SJSA1 (cell line): ENCODE results near the gene SORBS1. TPM values are rescaled to one million over a fixed set of nuclear protein-coding genes. Genes with fewer than 3 reads are reported as not detected.

Source experiments
- DNase-seq, 2 experiments: peaks; one replicate each; pipeline ENCODE4 v3.0.0-alpha.2; 2015 to 2020; ENCODE audit warnings: low spot score in 2 of 2, low read depth in 1 of 2
- H3K27ac ChIP-seq: fragments of 250-450 bp; sonication (Bioruptor Pico); 2 replicates; pipeline ENCODE4 v1.5.1; 2020; ENCODE audit warnings: mild to moderate bottlenecking, moderate library complexity
- H3K27me3 ChIP-seq: fragments of 250-450 bp; sonication (Bioruptor Pico); replicated peaks from 2 replicates; pipeline ENCODE4 v1.5.1; 2020; ENCODE audit warnings: mild to moderate bottlenecking, moderate library complexity
- H3K36me3 ChIP-seq: fragments of 250-450 bp; sonication (Bioruptor Pico); 2 replicates; pipeline ENCODE4 v1.5.1; 2020; ENCODE audit warnings: mild to moderate bottlenecking
- H3K4me1 ChIP-seq: fragments of 250-450 bp; sonication (Bioruptor Pico); replicated peaks from 2 replicates; pipeline ENCODE4 v1.6.1; 2021; ENCODE audit warnings: mild to moderate bottlenecking
- H3K4me3 ChIP-seq: fragments of 250-450 bp; sonication (Bioruptor Pico); 2 replicates; pipeline ENCODE4 v1.5.1; 2020; ENCODE audit warnings: mild to moderate bottlenecking
- H3K9me3 ChIP-seq: fragments of 250-450 bp; sonication (Bioruptor Pico); replicated peaks from 2 replicates; pipeline ENCODE4 v1.5.1; 2020; ENCODE audit warnings: mild to moderate bottlenecking
- total RNA-seq: library from RNA; depleted of rRNA; stranded (reverse); fragments of >200 nt; shearing (Covaris generic); gene quantifications from 2 replicates; pipeline ENCODE4 v1.2.3, GENCODE V29; 2014

SORBS1 gene
- total RNA-seq, 1 experiment from 2014 or later = 2.9 TPM

GRCh38 chr10:95543459-95543858 is 17.7 kb downstream of the SORBS1 start:
- Histone ChIP-seq H3K4me3 (no peak overlapping the region), H3K9me3 (no peaks in the 10 kb centered on the region), H3K36me3 (no peaks in the 10 kb centered on the region), H3K27me3 (no peaks in the 10 kb centered on the region), H3K4me1 (no peaks in the 10 kb centered on the region), H3K27ac (no peak overlapping the region)
- DNase-seq = no peak

GRCh38 chr10:95542761-95543160 is 18.4 kb downstream of the SORBS1 start:
- DNase-seq = no peak
- H3K27me3 ChIP-seq = no peaks in the 10 kb centered on the region
- no peaks in the 10 kb centered on the region for H3K36me3 ChIP-seq
- H3K4me1 ChIP-seq = no peaks in the 10 kb centered on the region
- no peak overlapping the region for H3K27ac ChIP-seq
- H3K9me3 ChIP-seq = no peaks in the 10 kb centered on the region
- H3K4me3 ChIP-seq = no peak overlapping the region

GRCh38 chr10:95542330-95542729 is 18.8 kb downstream of the SORBS1 start:
- Histone ChIP-seq H3K4me3 (no peak overlapping the region), H3K27me3 (no peaks in the 10 kb centered on the region), H3K9me3 (no peaks in the 10 kb centered on the region), H3K27ac (no peak overlapping the region), H3K4me1 (no peaks in the 10 kb centered on the region), H3K36me3 (no peaks in the 10 kb centered on the region)
- DNase-seq = no peak

- Histone ChIP-seq H3K27me3 (no peaks in the 10 kb centered on the region), H3K36me3 (no peaks in the 10 kb centered on the region), H3K27ac (no peak overlapping the region), H3K4me1 (no peaks in the 10 kb centered on the region; the same call in 1 of the 2 replicates), H3K9me3 (no peaks in the 10 kb centered on the region), H3K4me3 (no peak overlapping the region)
- no peak for DNase-seq
These were observed 20.6 kb downstream of the SORBS1 start for GRCh38 chr10:95540514-95541052.

- H3K4me1 ChIP-seq = no peaks in the 10 kb centered on the region; the same call in 1 of the 2 replicates
- H3K4me3 ChIP-seq = no peak overlapping the region
- H3K36me3 ChIP-seq = no peaks in the 10 kb centered on the region
- no peak for DNase-seq
- H3K9me3 ChIP-seq = no peaks in the 10 kb centered on the region
- no peak overlapping the region for H3K27ac ChIP-seq
- no peaks in the 10 kb centered on the region for H3K27me3 ChIP-seq
These were observed 21.4 kb downstream of the SORBS1 start for GRCh38 chr10:95539560-95540284.

GRCh38 chr10:95538412-95538811 is 22.8 kb downstream of the SORBS1 start:
- no peaks in the 10 kb centered on the region for H3K27me3 ChIP-seq
- no peaks in the 10 kb centered on the region for H3K36me3 ChIP-seq
- no peak for DNase-seq
- no peaks in the 10 kb centered on the region; the same call in 1 of the 2 replicates for H3K4me1 ChIP-seq
- no peaks in the 10 kb centered on the region for H3K9me3 ChIP-seq
- no peak overlapping the region for H3K4me3 ChIP-seq
- H3K27ac ChIP-seq = no peak overlapping the region

- H3K9me3 ChIP-seq = no peaks in the 10 kb centered on the region
- H3K4me3 ChIP-seq = no peak overlapping the region
- H3K36me3 ChIP-seq = no peaks in the 10 kb centered on the region
- H3K4me1 ChIP-seq = no peaks in the 10 kb centered on the region; the same call in 1 of the 2 replicates
- H3K27ac ChIP-seq = no peak overlapping the region
- DNase-seq = no peak
- H3K27me3 ChIP-seq = no peaks in the 10 kb centered on the region
These were observed 23.6 kb downstream of the SORBS1 start for GRCh38 chr10:95537542-95537927.

- Histone ChIP-seq H3K4me3 (no peak overlapping the region), H3K36me3 (no peaks in the 10 kb centered on the region), H3K9me3 (no peaks in the 10 kb centered on the region), H3K27me3 (no peaks in the 10 kb centered on the region), H3K27ac (no peak overlapping the region), H3K4me1 (no peaks in the 10 kb centered on the region; the same call in 1 of the 2 replicates)
- DNase-seq = no peak
These were observed 24.2 kb downstream of the SORBS1 start for GRCh38 chr10:95536894-95537541.

- Histone ChIP-seq H3K4me1 (no peaks in the 10 kb centered on the region; the same call in 1 of the 2 replicates), H3K36me3 (no peaks in the 10 kb centered on the region), H3K27ac (no peak overlapping the region), H3K4me3 (no peak overlapping the region), H3K9me3 (no peaks in the 10 kb centered on the region), H3K27me3 (no peaks in the 10 kb centered on the region)
- peak in 1 of 2 experiments; percentile 19 for DNase-seq
These were observed 25.2 kb downstream of the SORBS1 start for GRCh38 chr10:95536017-95536416.

GRCh38 chr10:95535526-95535925 is 25.6 kb downstream of the SORBS1 start:
- H3K27me3 ChIP-seq = no peaks in the 10 kb centered on the region
- no peak overlapping the region for H3K27ac ChIP-seq
- H3K4me3 ChIP-seq = no peak overlapping the region
- H3K36me3 ChIP-seq = no peaks in the 10 kb centered on the region
- no peaks in the 10 kb centered on the region for H3K9me3 ChIP-seq
- H3K4me1 ChIP-seq = no peaks in the 10 kb centered on the region; the same call in 1 of the 2 replicates
- DNase-seq = no peak

- no peaks in the 10 kb centered on the region for H3K36me3 ChIP-seq
- DNase-seq = no peak
- no peaks in the 10 kb centered on the region for H3K9me3 ChIP-seq
- no peaks in the 10 kb centered on the region for H3K27me3 ChIP-seq
- no peak overlapping the region for H3K27ac ChIP-seq
- H3K4me1 ChIP-seq = no peaks in the 10 kb centered on the region; the same call in 1 of the 2 replicates
- no peak overlapping the region for H3K4me3 ChIP-seq
These were observed 27.6 kb downstream of the SORBS1 start for GRCh38 chr10:95533590-95533989.

GRCh38 chr10:95532536-95532935 is 28.6 kb downstream of the SORBS1 start:
- H3K27me3 ChIP-seq = no peaks in the 10 kb centered on the region
- H3K4me1 ChIP-seq = no peaks in the 10 kb centered on the region; the same call in 1 of the 2 replicates
- no peak overlapping the region for H3K4me3 ChIP-seq
- no peak overlapping the region for H3K27ac ChIP-seq
- H3K36me3 ChIP-seq = no peaks in the 10 kb centered on the region
- H3K9me3 ChIP-seq = no peaks in the 10 kb centered on the region
- DNase-seq = no peak

GRCh38 chr10:95531994-95532399 is 29.2 kb downstream of the SORBS1 start:
- no peaks in the 10 kb centered on the region for H3K36me3 ChIP-seq
- DNase-seq = no peak
- no peak overlapping the region for H3K4me3 ChIP-seq
- no peaks in the 10 kb centered on the region; the same call in 1 of the 2 replicates for H3K4me1 ChIP-seq
- no peaks in the 10 kb centered on the region for H3K9me3 ChIP-seq
- H3K27me3 ChIP-seq = no peaks in the 10 kb centered on the region
- H3K27ac ChIP-seq = no peak overlapping the region
